GM18868 (cell line): ENCODE measurements around the gene BCL2L1.

ENCODE experiments used
- ATAC-seq: cut with Tn5 transposase; IDR thresholded peaks from one replicate; pipeline ENCODE4 v1.9.1; 2021; ENCODE audit warnings: mild to moderate bottlenecking, moderate library complexity; ENCODE audit not compliant: unreplicated experiment

Gene BCL2L1

GRCh38 chr20:31731321-31731717 is 8.7 kb upstream of the BCL2L1 start:
- ATAC-seq: no peak

GRCh38 chr20:31723319-31724078 is 831 bp upstream of the BCL2L1 start:
- peak; percentile 88 for ATAC-seq

- no peak for ATAC-seq
These were observed 326 bp upstream of the BCL2L1 start for GRCh38 chr20:31723069-31723318.

GRCh38 chr20:31721408-31722256 is 1.0 kb downstream of the BCL2L1 start:
- ATAC-seq: no peak

GRCh38 chr20:31720486-31721407 is 1.9 kb downstream of the BCL2L1 start:
- ATAC-seq: no peak

- ATAC-seq: no peak
These were observed 2.8 kb downstream of the BCL2L1 start for GRCh38 chr20:31719644-31720485.

- ATAC-seq: no peak
These were observed 3.6 kb downstream of the BCL2L1 start for GRCh38 chr20:31718952-31719643.

- peak; percentile 66 for ATAC-seq
These were observed 5.0 kb downstream of the BCL2L1 start for GRCh38 chr20:31717478-31718201.

GRCh38 chr20:31716818-31717477 is 5.7 kb downstream of the BCL2L1 start:
- peak; percentile 34 for ATAC-seq

GRCh38 chr20:31716351-31716750 is 6.3 kb downstream of the BCL2L1 start:
- ATAC-seq: no peak

- no peak for ATAC-seq
These were observed 6.9 kb downstream of the BCL2L1 start for GRCh38 chr20:31715766-31716165.

- ATAC-seq: no peak
These were observed 9.1 kb downstream of the BCL2L1 start for GRCh38 chr20:31713312-31714273.

GRCh38 chr20:31712564-31713311 is 9.9 kb downstream of the BCL2L1 start:
- no peak for ATAC-seq

- ATAC-seq: no peak
These were observed 10.5 kb downstream of the BCL2L1 start for GRCh38 chr20:31712112-31712553.

- ATAC-seq: no peak
These were observed 11.2 kb downstream of the BCL2L1 start for GRCh38 chr20:31711179-31712111.
